Tibial artery (tissue), 4 donors: ENCODE measurements around the gene CDHR3.

Experiments
- DNase-seq, 2 donors: peaks; one replicate each; pipeline ENCODE4 v3.0.0-alpha.2; 2019
- H3K27ac ChIP-seq, 2 donors: fragments of 200-600 bp; sonication (generic) in 1 of 2; 1 replicate in 1 of 2; 2 replicates in 1 of 2; pipeline ENCODE4 v1.5.1; 2018 to 2019; ENCODE audit warnings: mild to moderate bottlenecking in 1 of 2
- H3K27me3 ChIP-seq, 2 donors: fragments of 200-600 bp; sonication (generic) in 1 of 2; one replicate each; pipeline versions ENCODE4 v1.5.1 to v1.6.0; 2016 to 2019
- H3K36me3 ChIP-seq, 3 donors: fragments of 200-600 bp; sonication (generic) in 2 of 3; one replicate each; pipeline ENCODE4 v1.5.1; 2016 to 2019; ENCODE audit warnings: mild to moderate bottlenecking in 2 of 3
- H3K4me1 ChIP-seq, 4 donors: fragments of 200-600 bp; sonication (generic) in 2 of 4; 1 replicate in 3 of 4; 2 replicates in 1 of 4; pipeline ENCODE4 v1.5.1; 2016 to 2019
- H3K4me3 ChIP-seq, 2 donors: fragments of 200-600 bp; sonication (generic) in 1 of 2; 1 replicate in 1 of 2; 2 replicates in 1 of 2; pipeline ENCODE4 v1.5.1; 2018 to 2019; ENCODE audit warnings: mild to moderate bottlenecking in 2 of 2
- H3K9me3 ChIP-seq, 3 donors: fragments of 200-600 bp; sonication (generic) in 1 of 3; one replicate each; pipeline ENCODE4 v1.5.1; 2016 to 2019
- intact Hi-C: fragments of 100-400 bp; cut with DNase I; formaldehyde crosslinking; loops from one replicate; pipeline ENCODE4 v1.15.0; 2023; ENCODE audit warnings: low total_unique reads
- TF ChIP-seq, protein P1 (sequence below), 2 experiments: fragments of 200-600 bp in 1 of 2; fragments of 450-650 bp in 1 of 2; IDR thresholded peaks; one replicate each; pipeline ENCODE4 v1.5.1; 2017 to 2019; ENCODE audit warnings: antibody characterized with exemption in 2 of 2, mild to moderate bottlenecking in 1 of 2, moderate library complexity in 1 of 2

The CDHR3 gene

GRCh38 chr7:105985672-105986215, 22.7 kb downstream of the CDHR3 start:
- H3K4me1 ChIP-seq = no peaks in the 10 kb centered on the region

GRCh38 chr7:105987046-105987445, 24.0 kb downstream of the CDHR3 start:
- Histone ChIP-seq H3K4me3 (no peak overlapping the region), H3K4me1 (no peaks in the 10 kb centered on the region), H3K36me3 (no peaks in the 10 kb centered on the region), H3K27ac (no peak overlapping the region), H3K9me3 (no peaks in the 10 kb centered on the region), H3K27me3 (peaks cover 0 to 3% of the 10 kb centered on the region in 2 donors)
- TF ChIP-seq, protein P1, sequence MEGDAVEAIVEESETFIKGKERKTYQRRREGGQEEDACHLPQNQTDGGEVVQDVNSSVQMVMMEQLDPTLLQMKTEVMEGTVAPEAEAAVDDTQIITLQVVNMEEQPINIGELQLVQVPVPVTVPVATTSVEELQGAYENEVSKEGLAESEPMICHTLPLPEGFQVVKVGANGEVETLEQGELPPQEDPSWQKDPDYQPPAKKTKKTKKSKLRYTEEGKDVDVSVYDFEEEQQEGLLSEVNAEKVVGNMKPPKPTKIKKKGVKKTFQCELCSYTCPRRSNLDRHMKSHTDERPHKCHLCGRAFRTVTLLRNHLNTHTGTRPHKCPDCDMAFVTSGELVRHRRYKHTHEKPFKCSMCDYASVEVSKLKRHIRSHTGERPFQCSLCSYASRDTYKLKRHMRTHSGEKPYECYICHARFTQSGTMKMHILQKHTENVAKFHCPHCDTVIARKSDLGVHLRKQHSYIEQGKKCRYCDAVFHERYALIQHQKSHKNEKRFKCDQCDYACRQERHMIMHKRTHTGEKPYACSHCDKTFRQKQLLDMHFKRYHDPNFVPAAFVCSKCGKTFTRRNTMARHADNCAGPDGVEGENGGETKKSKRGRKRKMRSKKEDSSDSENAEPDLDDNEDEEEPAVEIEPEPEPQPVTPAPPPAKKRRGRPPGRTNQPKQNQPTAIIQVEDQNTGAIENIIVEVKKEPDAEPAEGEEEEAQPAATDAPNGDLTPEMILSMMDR (IDR thresholded peaks at IDR 0.05) = no peak
- intact Hi-C loops = no loop called here
- DNase-seq = no peak

More at GRCh38 chr7:105985672-105986215, 22.7 kb downstream of the CDHR3 start:
- no peak overlapping the region for H3K27ac ChIP-seq
- no peaks in the 10 kb centered on the region for H3K36me3 ChIP-seq
- TF ChIP-seq, protein P1 (IDR thresholded peaks at IDR 0.05) = no peak
- H3K27me3 ChIP-seq = peaks cover 0 to 3% of the 10 kb centered on the region in 2 donors
- intact Hi-C loops = no loop called here
- no peak for DNase-seq
- no peaks in the 10 kb centered on the region for H3K9me3 ChIP-seq
- H3K4me3 ChIP-seq = no peak overlapping the region

GRCh38 chr7:105988276-105988675, 25.2 kb downstream of the CDHR3 start:
- H3K9me3 ChIP-seq = no peaks in the 10 kb centered on the region
- H3K4me1 ChIP-seq = no peaks in the 10 kb centered on the region
- no peak overlapping the region for H3K4me3 ChIP-seq
- intact Hi-C loops = no loop called here
- TF ChIP-seq, protein P1 (IDR thresholded peaks at IDR 0.05) = no peak
- H3K36me3 ChIP-seq = no peaks in the 10 kb centered on the region
- no peak overlapping the region for H3K27ac ChIP-seq
- DNase-seq = no peak
- H3K27me3 ChIP-seq = peaks cover 0 to 3% of the 10 kb centered on the region in 2 donors

- TF ChIP-seq, protein P1 (IDR thresholded peaks at IDR 0.05) = no peak
- Histone ChIP-seq H3K4me1 (no peaks in the 10 kb centered on the region), H3K9me3 (no peaks in the 10 kb centered on the region), H3K27ac (no peak overlapping the region), H3K4me3 (no peak overlapping the region), H3K36me3 (no peaks in the 10 kb centered on the region), H3K27me3 (peaks cover 0 to 3% of the 10 kb centered on the region in 2 donors)
- intact Hi-C loops = no loop called here
- no peak for DNase-seq
Measured at GRCh38 chr7:105989191-105989590, 26.1 kb downstream of the CDHR3 start.

DNA sequence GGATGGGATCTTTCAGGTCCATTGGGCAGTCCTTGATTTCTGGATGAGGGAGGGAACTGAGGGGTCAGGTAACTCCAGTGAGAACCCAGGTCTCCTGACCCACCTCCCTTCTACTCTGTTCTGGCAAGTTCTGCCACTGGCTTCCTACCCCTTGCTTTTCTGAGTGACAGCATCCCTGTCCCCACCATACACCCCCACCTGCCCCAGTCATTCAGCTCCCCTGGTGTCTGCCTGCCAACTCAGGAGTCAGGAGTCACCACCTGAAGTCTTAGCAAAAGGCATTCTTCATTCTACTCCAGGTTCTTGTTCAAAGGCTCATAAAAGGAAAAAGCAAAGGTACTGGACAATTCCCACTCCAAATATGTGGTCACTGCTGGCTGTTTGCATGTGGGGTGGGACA, 26.6 kb downstream of the CDHR3 start:
- H3K27me3 ChIP-seq = peaks cover 0 to 3% of the 10 kb centered on the region in 2 donors
- no peaks in the 10 kb centered on the region for H3K36me3 ChIP-seq
- H3K9me3 ChIP-seq = no peaks in the 10 kb centered on the region
- no peak overlapping the region for H3K27ac ChIP-seq
- intact Hi-C loops = no loop called here
- no peak for DNase-seq
- no peaks in the 10 kb centered on the region for H3K4me1 ChIP-seq
- H3K4me3 ChIP-seq = no peak overlapping the region
- TF ChIP-seq, protein P1 (IDR thresholded peaks at IDR 0.05) = no peak

DNA sequence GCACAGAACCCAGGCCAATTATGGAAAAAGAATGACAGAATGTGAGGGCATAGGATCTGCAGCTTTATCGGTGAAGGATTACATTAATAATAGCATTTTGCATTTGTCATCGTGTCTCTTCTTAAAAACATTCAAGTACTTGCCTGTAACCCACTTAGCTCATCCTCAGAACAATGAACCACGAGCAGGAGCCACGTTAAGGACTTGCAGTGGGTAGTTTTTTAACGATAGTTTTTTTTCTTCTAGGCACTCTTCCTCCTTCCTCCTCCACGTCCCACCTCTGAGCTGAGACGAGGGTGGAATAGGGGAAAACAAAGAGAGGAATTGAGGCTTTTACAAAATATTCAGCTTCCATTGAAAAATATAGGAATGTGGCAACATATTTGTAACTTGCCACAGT, 27.1 kb downstream of the CDHR3 start:
- intact Hi-C loops = no loop called here
- no peak for DNase-seq
- Histone ChIP-seq H3K27me3 (peaks cover 0 to 3% of the 10 kb centered on the region in 2 donors), H3K9me3 (no peaks in the 10 kb centered on the region), H3K4me3 (no peak overlapping the region), H3K27ac (no peak overlapping the region), H3K4me1 (no peaks in the 10 kb centered on the region), H3K36me3 (no peaks in the 10 kb centered on the region)
- TF ChIP-seq, protein P1 (IDR thresholded peaks at IDR 0.05) = no peak
